Erythroblast (primary cell): ENCODE results near the gene CRHR2.

Experiments used
- DNase-seq, 2 experiments: peaks; one replicate each; lab custom pipeline; 2025; lab: John Stamatoyannopoulos, UW
- GATA1 ChIP-seq: IDR thresholded peaks from 2 replicates; pipeline ENCODE4 v1.6.1; 2011; ENCODE audit warnings: low read depth, mild to moderate bottlenecking, control low read depth, low read length, moderate library complexity
- POLR2A ChIP-seq: IDR thresholded peaks from 2 replicates; pipeline ENCODE4 v1.6.1; 2011; ENCODE audit warnings: mild to moderate bottlenecking, low read length

Gene CRHR2

GRCh38 chr7:30717181-30717580, 34.9 kb upstream of the CRHR2 start:
- no peak for DNase-seq
- TF ChIP-seq POLR2A = no peak
- no peak for TF ChIP-seq GATA1

GRCh38 chr7:30714129-30714528, 31.9 kb upstream of the CRHR2 start:
- no peak for DNase-seq
- TF ChIP-seq GATA1 (no peak), POLR2A (no peak)

- no peak for TF ChIP-seq POLR2A
- no peak for TF ChIP-seq GATA1
- no peak for DNase-seq
Observed at GRCh38 chr7:30713392-30713791, 31.1 kb upstream of the CRHR2 start.

- DNase-seq = no peak
- TF ChIP-seq POLR2A (no peak), GATA1 (no peak)
Observed at GRCh38 chr7:30710669-30711068, 28.4 kb upstream of the CRHR2 start.

- no peak for TF ChIP-seq GATA1
- TF ChIP-seq POLR2A = no peak
- no peak for DNase-seq
Observed at GRCh38 chr7:30709549-30709948, 27.3 kb upstream of the CRHR2 start.

GRCh38 chr7:30708983-30709382, 26.7 kb upstream of the CRHR2 start:
- TF ChIP-seq GATA1 = no peak
- no peak for TF ChIP-seq POLR2A
- DNase-seq = no peak

- no peak for TF ChIP-seq POLR2A
- no peak for TF ChIP-seq GATA1
- DNase-seq = no peak
Observed at GRCh38 chr7:30708412-30708811, 26.2 kb upstream of the CRHR2 start.

- no peak for DNase-seq
- TF ChIP-seq POLR2A (no peak), GATA1 (no peak)
Observed at GRCh38 chr7:30707391-30708357, 25.4 kb upstream of the CRHR2 start.

GRCh38 chr7:30706908-30707307, 24.7 kb upstream of the CRHR2 start:
- no peak for DNase-seq
- TF ChIP-seq GATA1 = no peak
- no peak for TF ChIP-seq POLR2A

- TF ChIP-seq GATA1 = no peak
- TF ChIP-seq POLR2A = no peak
- no peak for DNase-seq
Observed at GRCh38 chr7:30706316-30706715, 24.1 kb upstream of the CRHR2 start.

- no peak for DNase-seq
- no peak for TF ChIP-seq POLR2A
- no peak for TF ChIP-seq GATA1
Observed at GRCh38 chr7:30705596-30705995, 23.3 kb upstream of the CRHR2 start.

- TF ChIP-seq GATA1 = no peak
- TF ChIP-seq POLR2A = no peak
Observed at GRCh38 chr7:30705008-30705407, 22.8 kb upstream of the CRHR2 start.

GRCh38 chr7:30703756-30704155, 21.5 kb upstream of the CRHR2 start:
- no peak for TF ChIP-seq POLR2A
- TF ChIP-seq GATA1 = no peak
- DNase-seq = no peak

More at GRCh38 chr7:30705008-30705407, 22.8 kb upstream of the CRHR2 start:
- DNase-seq = no peak

GRCh38 chr7:30702200-30702599, 19.9 kb upstream of the CRHR2 start:
- TF ChIP-seq POLR2A (no peak), GATA1 (no peak)
- no peak for DNase-seq
